HG02610 (cell line): ENCODE measurements around the gene PIP4K2A.
A peak's percentile ranks its signal among the peaks of the same experiment; 100 is the strongest.

ENCODE experiments used
- ATAC-seq: cut with Tn5 transposase; IDR thresholded peaks from one replicate; pipeline ENCODE4 v1.9.1; 2021; ENCODE audit warnings: mild to moderate bottlenecking, moderate library complexity; ENCODE audit not compliant: unreplicated experiment

The PIP4K2A gene

DNA sequence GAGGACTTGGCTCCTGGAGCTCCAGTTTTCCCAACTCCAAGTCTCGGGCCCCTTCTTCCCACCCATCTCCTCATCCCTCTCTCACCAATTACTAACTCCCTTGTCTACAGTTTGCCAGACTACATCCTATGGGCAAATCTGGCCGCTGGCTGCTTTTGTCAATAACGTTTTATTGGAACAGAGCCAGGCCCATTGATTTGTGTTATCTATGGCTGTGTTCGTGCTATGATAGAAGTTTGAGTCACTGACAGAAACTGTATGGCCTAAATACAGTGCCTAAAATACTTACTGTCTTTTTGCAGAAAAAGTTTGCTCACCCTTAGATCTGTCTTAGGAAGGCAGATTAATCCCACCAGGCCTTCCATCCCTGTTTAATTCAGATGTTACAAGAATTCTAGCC, 71.3 kb downstream of the PIP4K2A start:
- no peak for ATAC-seq

DNA sequence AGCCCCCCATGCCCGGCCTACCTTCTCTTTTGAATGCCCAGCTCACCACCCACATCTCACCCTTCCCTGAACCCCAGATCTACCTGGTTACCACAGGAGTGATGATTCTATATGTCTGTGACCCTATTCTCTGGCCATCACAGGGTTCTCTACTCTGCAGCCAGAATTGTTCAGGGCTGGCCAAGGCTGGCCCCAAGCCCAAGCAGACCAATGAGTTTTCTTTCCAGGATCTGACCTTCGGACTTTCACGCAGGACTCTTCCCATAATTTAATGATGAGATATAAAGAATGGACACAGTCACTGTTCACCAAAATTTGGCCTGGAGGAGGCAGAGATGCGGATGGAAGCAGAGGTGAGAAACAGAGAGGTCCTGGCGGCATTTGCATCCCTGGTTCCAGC, 72.6 kb downstream of the PIP4K2A start:
- ATAC-seq, result no peak

DNA sequence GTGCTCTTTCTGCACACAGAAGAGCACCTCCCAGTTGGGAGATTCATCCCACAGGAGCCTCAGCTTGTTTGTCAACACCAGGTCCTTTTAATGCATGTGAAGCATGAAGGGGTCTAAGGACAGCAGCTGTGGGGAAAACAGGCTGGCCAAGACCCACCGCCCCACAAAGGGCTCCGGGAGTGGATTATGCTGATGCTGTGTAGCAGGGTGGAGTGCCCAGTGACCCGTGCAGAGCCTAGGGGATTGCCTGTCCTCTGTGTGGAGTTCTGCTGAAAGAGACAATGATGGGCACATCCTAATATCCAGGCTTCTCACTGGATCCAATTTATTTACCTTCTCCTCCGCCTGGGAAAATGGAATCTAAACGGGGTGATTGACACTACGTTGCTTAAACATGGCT, 74.0 kb downstream of the PIP4K2A start:
- no peak for ATAC-seq

GRCh38 chr10:22638863-22639262, 75.5 kb downstream of the PIP4K2A start:
- no peak for ATAC-seq

- ATAC-seq, result no peak
These were observed 76.9 kb downstream of the PIP4K2A start for GRCh38 chr10:22637491-22637890.

GRCh38 chr10:22635650-22636049, 78.7 kb downstream of the PIP4K2A start:
- ATAC-seq, result peak; percentile 62

DNA sequence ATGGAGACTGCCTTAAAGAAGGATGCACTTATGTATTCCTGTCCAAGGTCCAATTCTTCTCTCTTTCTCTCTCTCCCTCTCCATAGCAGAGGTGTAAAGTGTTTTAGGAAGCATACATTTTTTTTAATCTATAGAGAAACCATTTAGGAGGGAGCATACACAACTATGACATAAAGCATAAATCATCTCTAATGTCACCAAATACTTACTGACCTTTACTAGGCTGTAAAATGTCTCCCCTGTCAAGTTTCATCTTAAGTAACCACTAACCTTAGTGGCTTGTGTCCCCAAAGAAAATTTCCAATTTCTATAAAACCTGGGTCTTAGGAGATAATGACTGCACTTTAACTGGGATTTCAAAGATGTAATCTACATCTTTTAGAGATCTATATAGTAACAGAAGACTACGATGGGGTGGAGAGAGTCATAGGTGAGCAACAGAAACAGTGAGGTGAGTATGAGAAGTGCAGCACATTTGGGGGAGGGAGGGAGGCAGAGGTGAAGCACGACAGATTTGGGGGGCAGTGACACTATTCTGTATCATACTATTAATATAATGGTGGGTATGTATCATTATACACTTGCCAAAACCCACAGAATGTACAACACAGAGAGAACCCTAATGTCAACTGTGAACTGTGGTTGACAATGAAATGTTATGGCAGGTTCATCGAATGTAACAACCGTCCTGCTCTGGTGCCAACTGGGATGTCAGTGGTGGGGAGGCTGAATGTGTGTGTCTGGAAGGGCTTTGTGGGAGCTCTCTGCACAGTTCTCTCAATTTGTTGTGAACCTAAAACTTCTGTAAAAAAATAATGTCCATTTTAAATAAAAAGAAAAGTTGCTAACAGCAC, 79.5 kb downstream of the PIP4K2A start:
- ATAC-seq, result no peak

DNA sequence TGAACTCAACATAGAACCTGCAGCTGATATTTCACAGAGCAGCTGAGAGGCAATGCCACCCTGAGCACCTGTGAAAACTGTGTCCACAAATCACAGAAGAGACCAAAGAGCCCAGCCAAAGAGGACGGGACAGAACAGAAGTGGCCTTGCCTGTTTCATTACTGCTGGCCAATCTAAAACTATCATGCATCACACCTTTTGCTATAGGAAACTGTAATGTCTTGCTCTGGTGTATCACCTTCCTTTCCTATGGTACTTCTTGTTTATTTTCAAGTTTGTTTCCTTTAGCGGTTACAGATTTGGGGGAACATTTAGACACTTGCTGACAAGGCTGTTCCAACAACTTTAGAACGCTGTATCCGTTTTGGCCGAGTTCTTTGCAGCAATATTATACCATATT, 80.3 kb downstream of the PIP4K2A start:
- no peak for ATAC-seq

- ATAC-seq, result no peak
These were observed 80.8 kb downstream of the PIP4K2A start for GRCh38 chr10:22633528-22633927.

- ATAC-seq, result no peak
These were observed 81.3 kb downstream of the PIP4K2A start for GRCh38 chr10:22633106-22633505.

- no peak for ATAC-seq
These were observed 82.6 kb downstream of the PIP4K2A start for GRCh38 chr10:22631646-22632278.

GRCh38 chr10:22631185-22631584, 83.2 kb downstream of the PIP4K2A start:
- no peak for ATAC-seq

DNA sequence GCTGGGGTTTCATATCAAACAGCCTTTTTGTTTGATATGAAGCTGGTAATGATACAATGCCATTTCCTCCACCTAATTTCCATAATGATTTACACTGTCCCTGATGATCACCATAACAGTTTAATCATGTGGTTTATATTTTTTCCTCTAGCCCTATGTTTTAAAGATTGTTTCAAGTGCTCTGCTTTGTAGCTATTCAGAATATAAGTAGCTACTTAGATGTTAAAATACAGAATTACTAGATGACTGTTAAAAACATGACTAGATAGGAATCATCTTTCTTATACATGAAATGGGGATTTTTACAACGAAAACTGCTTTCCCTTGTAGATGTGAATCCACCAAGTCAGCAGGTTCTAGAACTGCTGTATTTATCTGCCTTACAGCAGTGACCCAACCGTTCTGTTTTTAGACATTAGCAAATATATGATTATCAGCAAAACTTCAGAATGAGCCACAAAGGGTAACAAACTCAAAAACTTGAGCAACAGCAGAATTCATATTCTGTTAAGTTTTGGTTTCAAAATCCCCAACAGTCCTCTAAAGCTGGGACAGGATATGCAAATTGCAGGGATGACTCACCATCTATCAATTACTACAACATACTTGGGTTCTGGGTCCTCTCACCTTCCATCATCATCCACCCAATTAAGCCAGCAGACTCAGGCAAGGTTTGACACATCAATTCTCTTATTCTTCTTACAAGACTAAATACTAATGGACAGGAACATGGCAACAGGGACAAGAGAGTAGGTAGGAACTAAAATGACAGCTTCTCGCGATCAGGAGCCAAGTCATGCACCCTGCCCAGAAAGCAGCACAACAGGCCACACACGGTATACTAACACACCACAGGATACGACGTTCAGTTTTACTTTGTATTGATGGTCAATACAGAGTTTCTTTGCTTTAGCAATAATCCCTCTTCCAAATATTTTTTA, 83.9 kb downstream of the PIP4K2A start:
- ATAC-seq, result peak; percentile 84

DNA sequence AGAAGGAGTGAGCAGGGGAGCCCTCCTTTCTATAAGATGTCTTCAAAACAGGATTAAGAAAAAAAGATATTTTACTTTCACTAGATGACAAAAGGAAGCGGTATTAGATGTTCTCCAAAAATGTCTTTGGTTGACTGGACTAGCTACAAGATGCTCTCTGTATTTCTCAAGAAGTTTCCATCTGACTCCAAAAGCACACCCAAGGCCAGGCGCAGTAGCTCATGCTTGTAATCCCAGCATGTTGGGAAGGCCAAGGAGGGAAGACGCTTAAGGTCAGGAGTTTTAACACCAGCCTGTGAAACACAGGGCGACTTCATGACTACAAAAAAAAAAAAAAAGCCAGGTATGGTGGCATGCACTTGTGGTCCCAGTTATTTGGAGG, 84.5 kb downstream of the PIP4K2A start:
- ATAC-seq, result peak; percentile 66

DNA sequence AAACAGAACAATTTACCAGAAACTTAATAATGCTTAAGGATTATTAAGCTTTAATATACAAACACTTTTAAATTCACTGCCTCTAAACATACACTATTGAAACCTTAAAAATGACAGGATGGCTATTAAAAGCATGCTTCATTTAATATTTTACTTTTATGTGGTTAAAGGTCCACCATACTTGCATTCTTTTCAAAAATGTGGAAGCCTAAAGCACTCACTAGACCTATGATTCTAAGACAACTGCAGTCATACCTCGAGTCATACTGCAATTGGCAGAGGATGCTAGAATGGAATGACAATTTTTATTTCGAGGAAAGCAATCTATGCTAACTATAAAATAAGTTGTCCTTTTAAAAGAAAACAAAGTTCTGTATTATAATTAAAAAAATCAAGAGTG, 85.3 kb downstream of the PIP4K2A start:
- no peak for ATAC-seq

- no peak for ATAC-seq
These were observed 86.1 kb downstream of the PIP4K2A start for GRCh38 chr10:22628309-22628708.

DNA sequence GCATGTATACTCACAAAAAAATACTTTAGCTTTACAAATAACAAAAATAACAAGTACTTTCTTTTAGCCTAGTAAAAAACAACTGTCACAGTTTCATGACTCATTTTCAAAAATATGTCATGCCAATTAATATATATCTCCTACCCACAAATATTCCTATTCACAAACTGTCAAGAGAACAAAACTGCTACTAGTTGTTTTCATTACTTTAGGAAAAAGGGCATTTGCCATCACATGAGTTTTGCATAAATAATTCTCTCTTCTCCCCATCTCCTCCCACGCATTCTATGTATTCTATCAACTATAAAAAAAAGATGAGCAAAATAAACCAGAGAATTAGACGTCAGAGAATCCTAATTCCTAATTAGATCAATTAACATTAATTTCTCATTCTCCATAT, 87.6 kb downstream of the PIP4K2A start:
- ATAC-seq, result no peak

DNA sequence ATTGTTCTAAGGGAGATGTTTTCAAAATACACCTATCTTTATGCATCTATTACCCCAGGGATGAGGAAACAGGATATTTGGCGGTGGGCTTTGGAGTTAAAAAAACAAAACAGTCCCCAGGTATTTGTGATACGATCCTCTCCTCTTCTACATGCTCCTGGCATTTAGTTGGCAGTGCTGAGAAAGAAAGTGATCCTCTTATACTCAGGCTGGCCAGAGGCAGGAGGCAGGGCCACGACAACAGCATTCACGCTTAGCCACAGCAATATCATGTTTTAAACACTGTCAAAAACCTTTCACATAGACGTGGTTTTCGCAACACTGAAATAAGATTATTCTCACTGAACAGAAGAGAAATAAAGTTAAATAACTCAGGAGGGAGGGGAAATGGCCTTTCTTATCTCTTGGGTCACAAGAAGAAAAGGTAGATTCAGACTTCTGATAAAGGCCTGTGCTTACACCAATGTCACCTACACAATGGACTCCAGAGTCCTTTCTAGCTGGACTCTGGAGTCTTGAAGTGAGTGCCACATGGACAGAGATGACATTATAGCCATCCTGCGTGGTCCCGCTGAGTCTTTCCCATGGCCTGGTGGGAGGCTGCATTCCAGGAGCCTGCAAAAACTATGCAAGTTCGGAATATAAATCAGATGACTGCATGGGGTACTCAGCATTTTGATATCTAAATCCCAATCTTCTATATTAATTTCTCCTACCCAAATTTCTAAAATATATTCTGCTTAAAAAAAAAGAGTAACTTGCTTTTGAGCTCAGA, 88.7 kb downstream of the PIP4K2A start:
- ATAC-seq, result no peak

GRCh38 chr10:22624287-22624738, 90.1 kb downstream of the PIP4K2A start:
- no peak for ATAC-seq

- no peak for ATAC-seq
These were observed 90.6 kb downstream of the PIP4K2A start for GRCh38 chr10:22623633-22624253.
